Hepatocyte (in vitro differentiated cells): Measurements from ENCODE around the gene CELSR1. TPM values are rescaled to one million over a fixed set of nuclear protein-coding genes. Genes with fewer than 3 reads are reported as not detected.

ENCODE experiments used
- DNase-seq: peaks from one replicate; pipeline ENCODE4 v3.0.0-alpha.2; 2016; ENCODE audit warnings: low spot score
- H2AFZ ChIP-seq: fragments of 200-600 bp; sonication (generic); 2 replicates; pipeline ENCODE4 v1.6.0; 2016; ENCODE audit warnings: antibody characterized with exemption, mild to moderate bottlenecking
- H3K27ac ChIP-seq: fragments of 200-600 bp; sonication (generic); 2 replicates; pipeline ENCODE4 v1.5.1; 2016; ENCODE audit warnings: mild to moderate bottlenecking
- H3K27me3 ChIP-seq: fragments of 200-600 bp; sonication (generic); 2 replicates; pipeline ENCODE4 v1.6.1; 2016
- H3K36me3 ChIP-seq: fragments of 200-600 bp; sonication (generic); replicated peaks from 2 replicates; pipeline ENCODE4 v1.5.1; 2016; ENCODE audit warnings: low read depth; ENCODE audit not compliant: insufficient read depth
- H3K4me1 ChIP-seq: fragments of 200-600 bp; sonication (generic); 2 replicates; pipeline ENCODE4 v1.5.1; 2016; ENCODE audit warnings: mild to moderate bottlenecking, moderate library complexity; ENCODE audit not compliant: insufficient read depth
- H3K4me2 ChIP-seq: fragments of 200-600 bp; sonication (generic); 2 replicates; pipeline ENCODE4 v1.6.0; 2016
- H3K4me3 ChIP-seq: fragments of 200-600 bp; sonication (generic); 2 replicates; pipeline ENCODE4 v1.5.1; 2016; ENCODE audit warnings: mild to moderate bottlenecking
- H3K79me2 ChIP-seq: fragments of 200-600 bp; sonication (generic); 2 replicates; pipeline ENCODE4 v1.6.0; 2017; ENCODE audit warnings: mild to moderate bottlenecking
- H3K9me2 ChIP-seq: fragments of 200-600 bp; sonication (generic); replicated peaks from 2 replicates; pipeline ENCODE4 v1.6.0; 2017; ENCODE audit warnings: mild to moderate bottlenecking; ENCODE audit not compliant: insufficient read depth
- H3K9me3 ChIP-seq: fragments of 200-600 bp; sonication (generic); 2 replicates; pipeline ENCODE4 v1.5.1; 2016; ENCODE audit warnings: low read depth, mild to moderate bottlenecking
- H4K20me1 ChIP-seq: fragments of 200-600 bp; sonication (generic); 2 replicates; pipeline ENCODE4 v1.6.0; 2016; ENCODE audit warnings: mild to moderate bottlenecking; ENCODE audit not compliant: insufficient read depth, poor library complexity, severe bottlenecking
- EZH2 ChIP-seq: fragments of 200-600 bp; sonication (generic); IDR thresholded peaks from 2 replicates; pipeline ENCODE4 v1.6.1; 2016; ENCODE audit warnings: antibody characterized with exemption, mild to moderate bottlenecking, borderline replicate concordance
- EZH2phosphoT487 ChIP-seq: fragments of 200-600 bp; sonication (generic); IDR thresholded peaks from one replicate; pipeline ENCODE4 v1.6.1; 2018; ENCODE audit warnings: antibody characterized with exemption, mild to moderate bottlenecking, low read depth, moderate library complexity; ENCODE audit not compliant: unreplicated experiment, severe bottlenecking
- WGBS: methylation state at CpG from one replicate; pipeline ENCODE4 v1.1.6; 2016; ENCODE audit warnings: low lambda C conversion rate; ENCODE audit errors: missing lambda C conversion rate; 5-methylcytosine and 5-hydroxymethylcytosine counted together
- polyA plus RNA-seq: library from polyadenylated mRNA; unstranded; fragments of >200 nt; fragmentation: Nextera tagmentation; extraction: Ambion mirVana; gene quantifications from 2 replicates; pipeline ENCODE4 v1.2.1, GENCODE V29; 2016
- total RNA-seq: library from RNA; depleted of rRNA; stranded (reverse); fragments of >200 nt; gene quantifications from 2 replicates; pipeline ENCODE4 v1.2.3, GENCODE V29; 2014
- TF ChIP-seq, protein P1 (sequence below): fragments of 200-600 bp; sonication (generic); IDR thresholded peaks from 2 replicates; pipeline ENCODE4 v1.5.1; 2016; ENCODE audit warnings: antibody characterized with exemption, mild to moderate bottlenecking; ENCODE audit not compliant: poor library complexity

CELSR1 gene
- total and polyA plus RNA-seq, 2 experiments from 2014 or later = 3.0 to 8.7 TPM

DNA sequence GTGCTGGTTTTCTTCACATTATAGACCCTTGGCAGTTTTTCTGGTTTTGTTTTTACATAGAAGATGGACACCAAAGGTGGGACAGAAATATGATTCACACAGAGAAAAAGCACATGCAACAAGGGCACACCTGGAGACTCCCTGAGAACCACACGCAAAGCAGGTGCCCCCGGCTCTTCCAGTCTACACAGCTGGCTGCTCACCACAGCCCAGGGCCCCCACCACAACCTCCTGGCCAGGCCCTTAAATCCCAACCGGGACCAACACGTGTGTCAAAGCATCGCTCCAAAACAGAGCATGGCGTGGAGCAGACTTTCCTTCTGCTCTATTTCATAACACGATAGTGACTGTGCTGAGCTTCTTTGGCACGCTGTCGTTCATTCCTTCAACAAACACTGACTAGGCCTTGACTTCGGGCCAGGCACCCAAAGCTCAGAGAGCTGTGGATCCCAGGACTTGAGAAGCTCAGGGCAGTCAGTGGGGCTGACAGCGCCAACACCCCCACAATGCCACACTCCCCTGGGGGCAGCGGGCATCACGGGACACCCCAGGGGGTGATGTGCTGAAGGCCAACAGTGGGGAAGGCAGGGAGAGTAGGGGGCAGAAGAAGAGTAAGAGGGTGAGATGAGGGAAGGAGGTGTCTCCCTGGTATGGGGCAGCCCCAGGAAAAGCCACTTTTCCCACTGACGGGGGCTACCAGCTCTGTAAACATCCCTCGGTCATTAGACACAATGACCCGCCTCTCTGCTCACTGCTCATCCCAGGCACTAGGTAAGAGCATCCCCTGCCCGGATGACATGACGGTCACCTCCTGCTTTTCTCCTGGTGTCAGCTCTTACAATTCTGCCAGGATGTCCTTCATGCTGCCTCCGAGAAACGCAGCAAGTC, 26.0 kb downstream of the CELSR1 start:
- no peaks in the 10 kb centered on the region for H3K27me3 ChIP-seq
- H3K4me1 ChIP-seq = peaks cover 4% of the 10 kb centered on the region
- H3K9me3 ChIP-seq = no peaks in the 10 kb centered on the region
- H2AFZ ChIP-seq = no peak overlapping the region
- no peaks in the 10 kb centered on the region for H3K36me3 ChIP-seq
- H3K79me2 ChIP-seq = no peaks in the 10 kb centered on the region
- no peak overlapping the region for H3K27ac ChIP-seq
- WGBS = 92% methylated on average over 18 of the region's 20 CpGs
- DNase-seq = peak; percentile 3
- H3K9me2 ChIP-seq = no peaks in the 10 kb centered on the region
- H4K20me1 ChIP-seq = no peaks in the 10 kb centered on the region
- H3K4me3 ChIP-seq = no peak overlapping the region
- no peak for TF ChIP-seq EZH2
- TF ChIP-seq EZH2phosphoT487 = no peak
- TF ChIP-seq, protein P1, sequence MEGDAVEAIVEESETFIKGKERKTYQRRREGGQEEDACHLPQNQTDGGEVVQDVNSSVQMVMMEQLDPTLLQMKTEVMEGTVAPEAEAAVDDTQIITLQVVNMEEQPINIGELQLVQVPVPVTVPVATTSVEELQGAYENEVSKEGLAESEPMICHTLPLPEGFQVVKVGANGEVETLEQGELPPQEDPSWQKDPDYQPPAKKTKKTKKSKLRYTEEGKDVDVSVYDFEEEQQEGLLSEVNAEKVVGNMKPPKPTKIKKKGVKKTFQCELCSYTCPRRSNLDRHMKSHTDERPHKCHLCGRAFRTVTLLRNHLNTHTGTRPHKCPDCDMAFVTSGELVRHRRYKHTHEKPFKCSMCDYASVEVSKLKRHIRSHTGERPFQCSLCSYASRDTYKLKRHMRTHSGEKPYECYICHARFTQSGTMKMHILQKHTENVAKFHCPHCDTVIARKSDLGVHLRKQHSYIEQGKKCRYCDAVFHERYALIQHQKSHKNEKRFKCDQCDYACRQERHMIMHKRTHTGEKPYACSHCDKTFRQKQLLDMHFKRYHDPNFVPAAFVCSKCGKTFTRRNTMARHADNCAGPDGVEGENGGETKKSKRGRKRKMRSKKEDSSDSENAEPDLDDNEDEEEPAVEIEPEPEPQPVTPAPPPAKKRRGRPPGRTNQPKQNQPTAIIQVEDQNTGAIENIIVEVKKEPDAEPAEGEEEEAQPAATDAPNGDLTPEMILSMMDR = no peak
- no peak overlapping the region for H3K4me2 ChIP-seq

DNA sequence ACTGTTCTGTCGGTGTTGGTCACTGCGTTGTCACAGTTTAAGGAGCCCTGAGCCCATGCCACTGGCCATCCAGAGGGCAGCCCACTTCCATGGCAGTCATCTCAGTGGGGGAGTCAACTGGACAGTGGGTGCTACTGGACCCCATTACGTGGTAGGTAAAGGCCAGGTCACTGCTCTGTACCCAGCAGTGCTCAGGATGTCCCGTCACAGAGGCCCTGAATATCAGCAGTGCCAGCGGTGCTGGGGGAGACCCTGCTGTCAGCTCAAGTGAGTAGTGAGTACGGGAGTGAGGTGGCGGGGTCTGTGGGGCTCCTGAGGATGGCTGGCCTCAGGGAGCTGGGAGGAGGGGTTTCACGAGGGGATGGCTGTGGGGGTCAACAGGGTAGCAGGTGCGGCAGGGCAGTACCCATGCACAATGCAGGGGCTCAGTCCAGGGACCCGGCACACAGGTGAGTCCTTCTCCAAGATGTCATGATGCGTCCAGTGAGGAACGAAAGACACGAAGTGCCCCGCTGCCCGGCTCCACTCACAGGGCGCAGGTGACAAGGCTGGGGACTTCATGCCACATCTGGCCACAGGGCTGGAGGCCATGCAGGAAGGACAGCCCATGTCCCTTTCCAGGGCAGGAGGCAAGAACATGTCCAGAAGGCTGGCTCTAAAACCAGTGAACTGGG, 27.9 kb downstream of the CELSR1 start:
- Histone ChIP-seq H4K20me1 (no peaks in the 10 kb centered on the region), H3K36me3 (no peaks in the 10 kb centered on the region), H3K9me3 (no peaks in the 10 kb centered on the region), H3K79me2 (no peaks in the 10 kb centered on the region), H3K9me2 (no peaks in the 10 kb centered on the region), H3K4me3 (no peak overlapping the region), H3K27ac (no peak overlapping the region), H3K4me1 (peaks cover 4% of the 10 kb centered on the region), H2AFZ (no peak overlapping the region), H3K27me3 (no peaks in the 10 kb centered on the region), H3K4me2 (no peak overlapping the region)
- peak; percentile 2 for DNase-seq
- TF ChIP-seq, protein P1 = no peak
- no peak for TF ChIP-seq EZH2
- no peak for TF ChIP-seq EZH2phosphoT487
- 88% methylated on average over 12 of the region's 16 CpGs for WGBS

DNA sequence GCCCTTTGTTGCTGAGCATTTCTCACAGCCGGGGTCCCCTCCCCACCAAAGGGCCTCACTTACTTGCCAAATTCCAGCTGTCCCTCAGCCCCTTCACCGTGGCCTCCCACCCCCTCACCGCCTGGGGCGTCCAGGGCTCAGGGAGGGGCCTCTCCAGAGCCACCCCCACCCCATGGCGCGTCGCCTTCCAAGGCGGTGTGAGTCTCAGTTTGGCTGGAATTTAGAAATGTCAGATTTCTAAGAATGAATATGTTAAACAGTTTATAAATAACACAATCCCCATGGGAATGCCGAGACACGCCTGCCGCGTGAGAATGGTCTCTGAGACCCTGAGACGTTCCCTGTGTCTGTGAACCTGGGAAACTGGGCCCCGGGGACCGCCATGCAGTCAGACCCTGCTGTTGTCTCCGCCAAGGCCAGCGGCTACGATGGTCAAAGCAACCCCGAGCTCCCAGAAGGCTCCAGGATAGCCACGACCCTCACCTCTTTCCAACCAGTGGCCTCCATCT, 28.9 kb downstream of the CELSR1 start:
- H3K36me3 ChIP-seq = no peaks in the 10 kb centered on the region
- no peak overlapping the region for H3K4me2 ChIP-seq
- WGBS = 83% methylated on average over 18 of the region's 20 CpGs

More for the DNA sequence above, 28.9 kb downstream of the CELSR1 start:
- Histone ChIP-seq H3K9me3 (no peaks in the 10 kb centered on the region), H4K20me1 (no peaks in the 10 kb centered on the region), H2AFZ (no peak overlapping the region), H3K4me3 (no peak overlapping the region), H3K4me1 (peaks cover 4% of the 10 kb centered on the region), H3K27ac (no peak overlapping the region), H3K9me2 (no peaks in the 10 kb centered on the region), H3K79me2 (no peaks in the 10 kb centered on the region), H3K27me3 (no peaks in the 10 kb centered on the region)
- no peak for TF ChIP-seq EZH2phosphoT487
- TF ChIP-seq EZH2 = no peak
- TF ChIP-seq, protein P1 = no peak
- peak; percentile 8 for DNase-seq
